SIG-M5 treated with dmso at 0.1 percent for 504 hours (cell line): ENCODE measurements around the gene MYH10.
"Not testable (repeated sequence)": the region's sequence is repeated elsewhere in the genome, so short reads cannot be mapped to it uniquely, and the experiment has no call there.

Source experiments
- DNase-seq: peaks from one replicate; lab custom pipeline; 2025; ENCODE audit not compliant: unreplicated experiment; lab: John Stamatoyannopoulos, UW

Gene MYH10

DNA sequence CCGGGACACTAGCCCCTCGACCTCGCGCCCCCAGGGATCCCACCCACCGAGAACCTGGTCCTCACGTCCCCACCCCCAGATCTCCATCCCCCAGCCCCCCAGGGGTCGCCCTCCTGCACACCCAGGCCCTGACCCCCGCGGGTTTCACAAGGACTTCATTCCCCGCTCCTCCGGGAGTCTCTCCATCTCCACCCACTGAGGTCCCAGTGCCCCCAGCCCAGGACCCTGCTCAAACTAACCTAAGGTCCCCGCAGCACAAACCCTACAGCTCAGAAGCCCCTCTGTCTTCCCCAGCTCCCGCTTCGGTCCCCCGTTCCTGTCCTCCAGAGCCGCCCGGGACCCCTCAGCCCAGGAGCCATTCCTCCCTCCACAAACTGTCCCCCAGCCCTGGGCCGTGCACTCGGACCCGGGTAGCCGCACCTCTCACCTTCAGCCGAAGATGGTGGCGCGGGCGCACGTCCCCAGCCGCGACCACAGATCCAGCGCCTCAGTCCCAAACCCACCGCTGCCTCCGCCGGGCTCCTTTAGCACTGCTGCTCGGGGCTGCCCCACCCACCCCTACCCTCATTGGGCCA, at the start of gene MYH10:
Gene MYH10, minus strand, starts transcription at position 499 of the 575 bp plus-strand sequence. CDS start 7,479 bp downstream, outside the sequence.
- DNase-seq: no peak

DNA sequence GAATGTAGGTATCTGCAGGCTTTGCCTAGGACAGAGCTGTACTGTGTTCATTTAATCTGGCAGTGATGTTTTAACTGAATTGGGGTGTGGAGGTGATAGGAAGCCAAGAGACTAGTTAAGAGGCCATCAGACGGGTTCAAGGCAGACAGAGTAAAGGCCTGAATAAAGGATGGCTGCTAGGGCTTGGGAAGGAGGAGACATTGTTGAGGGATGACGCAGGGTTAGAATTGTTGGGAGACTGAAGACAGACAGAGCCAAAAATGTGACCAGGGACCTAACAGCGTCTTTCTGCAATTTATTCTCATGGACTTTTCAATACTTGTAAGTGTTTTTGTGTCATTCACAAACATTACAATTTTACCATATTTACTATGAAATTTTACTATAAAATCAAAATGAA, 48.6 kb upstream of the MYH10 start:
- no peak for DNase-seq

DNA sequence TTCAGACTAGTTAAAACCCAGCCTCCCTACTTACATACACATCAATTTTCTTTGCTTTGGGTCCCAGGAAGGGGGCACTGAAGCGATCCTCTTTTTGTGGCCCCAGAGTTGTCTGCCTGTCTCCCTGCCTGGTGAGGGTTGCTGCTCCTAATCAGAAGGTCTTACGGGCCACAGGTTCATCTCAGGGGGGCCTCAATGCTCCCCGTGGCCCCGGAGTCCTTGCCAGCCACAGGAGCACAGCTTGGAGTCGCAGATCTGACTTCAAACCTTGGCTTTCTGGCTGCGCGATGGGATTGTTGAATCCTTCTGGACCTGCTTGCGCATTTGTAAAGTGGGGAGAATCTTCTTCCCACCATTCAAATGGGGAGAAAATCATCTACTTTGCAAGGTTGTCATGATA, 44.8 kb upstream of the MYH10 start:
- DNase-seq: no peak

DNA sequence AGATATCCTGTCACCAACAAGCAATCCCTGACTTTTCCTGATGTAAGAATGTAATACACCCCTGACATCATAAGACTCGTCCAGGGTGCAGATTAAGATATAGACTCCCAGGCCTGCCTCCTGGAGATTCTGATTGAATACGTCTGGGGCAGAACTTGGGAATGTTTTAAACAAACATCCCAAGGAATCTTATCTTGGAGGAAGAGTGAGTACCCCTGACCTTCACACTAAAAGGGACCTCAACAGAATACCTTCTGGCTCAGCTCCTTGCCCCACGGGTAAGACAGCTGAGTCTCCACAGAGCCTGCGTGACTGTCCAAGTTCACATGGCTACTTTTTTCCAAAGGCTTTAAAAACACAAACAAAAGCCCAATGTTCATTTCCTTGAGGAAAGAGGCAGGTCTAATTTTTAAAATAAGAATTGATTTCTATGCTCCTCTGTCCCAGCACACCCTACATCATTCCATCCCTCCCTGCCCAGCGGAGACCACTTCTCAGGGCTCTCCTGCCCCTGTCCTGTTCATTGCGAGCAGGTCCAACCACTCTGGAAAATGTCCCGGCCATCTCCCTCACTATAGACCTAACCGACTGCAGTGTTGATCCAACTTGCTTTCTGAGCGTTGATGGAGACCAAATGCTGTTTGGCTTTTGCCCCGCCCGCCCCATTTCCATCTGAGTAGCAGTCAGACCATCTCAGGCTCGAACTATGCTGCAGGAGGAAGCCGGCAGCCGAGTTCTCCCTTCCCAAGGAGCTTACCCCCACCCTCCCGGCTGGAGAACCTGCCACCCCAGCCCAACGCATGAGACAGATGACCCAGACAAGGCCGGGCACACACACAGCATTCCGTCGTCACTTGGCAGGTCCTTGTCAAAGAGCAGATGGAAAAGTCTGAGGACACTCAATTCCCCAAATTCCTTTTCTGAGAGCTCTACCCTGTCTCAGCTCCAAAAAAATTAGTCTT, 44.1 kb upstream of the MYH10 start:
- no peak for DNase-seq

DNA sequence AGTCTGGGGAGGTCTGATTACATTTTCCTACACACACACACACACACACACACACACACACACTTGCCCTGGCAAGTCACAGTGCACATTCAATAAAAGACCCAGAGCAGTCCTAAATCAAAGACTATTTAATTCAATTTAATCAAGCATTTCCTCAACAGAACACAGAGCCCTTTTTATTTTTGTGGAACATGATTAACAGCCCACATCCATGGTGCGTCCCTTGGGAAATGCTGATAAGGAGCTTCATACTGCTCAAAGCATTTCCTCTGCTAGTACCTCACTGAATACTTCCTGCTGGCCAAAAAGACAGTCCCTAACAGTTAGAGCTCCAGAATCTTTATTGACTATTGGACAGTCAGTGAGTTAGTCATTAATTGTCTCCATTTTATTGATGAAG, 43.1 kb upstream of the MYH10 start:
- no peak for DNase-seq

DNA sequence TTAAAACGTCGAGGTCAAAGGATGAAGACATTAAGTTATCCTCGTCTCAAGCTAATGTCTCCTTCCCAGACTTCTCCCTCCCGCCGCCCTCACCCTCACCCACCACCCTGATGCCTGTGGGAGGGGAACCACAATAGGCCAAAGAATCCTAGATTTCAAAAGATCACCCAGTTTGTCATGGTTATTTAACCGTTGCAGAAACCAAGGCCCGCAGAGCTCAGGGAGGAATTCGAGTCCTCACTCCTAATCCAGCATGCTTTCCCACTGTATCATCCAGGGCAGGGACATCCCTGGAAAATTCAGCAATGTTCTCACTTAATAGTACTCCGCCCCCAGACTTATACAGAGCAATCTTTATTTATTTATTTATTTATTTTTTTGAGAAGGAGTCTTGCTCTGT, 41.8 kb upstream of the MYH10 start:
- no peak for DNase-seq

DNA sequence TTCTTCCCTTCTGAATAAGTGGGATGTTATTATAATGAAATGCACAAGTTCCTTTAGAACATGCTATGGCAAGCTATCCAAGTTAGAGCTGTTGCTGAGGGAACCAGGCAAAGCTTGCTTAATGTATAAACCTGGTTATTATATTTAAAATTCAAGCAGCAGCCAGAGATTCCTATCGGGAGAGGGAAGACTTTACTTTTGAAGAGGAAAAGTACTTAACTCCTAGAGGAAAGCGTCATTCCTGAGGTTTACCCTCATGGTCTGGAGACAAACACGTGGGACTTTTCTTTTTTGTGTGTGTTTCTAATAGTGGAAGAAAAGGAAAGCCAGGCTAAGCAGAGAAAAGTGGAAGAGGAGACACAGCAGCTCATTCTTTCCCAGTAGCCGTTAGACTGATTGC, 39.9 kb upstream of the MYH10 start:
- DNase-seq: no peak

DNA sequence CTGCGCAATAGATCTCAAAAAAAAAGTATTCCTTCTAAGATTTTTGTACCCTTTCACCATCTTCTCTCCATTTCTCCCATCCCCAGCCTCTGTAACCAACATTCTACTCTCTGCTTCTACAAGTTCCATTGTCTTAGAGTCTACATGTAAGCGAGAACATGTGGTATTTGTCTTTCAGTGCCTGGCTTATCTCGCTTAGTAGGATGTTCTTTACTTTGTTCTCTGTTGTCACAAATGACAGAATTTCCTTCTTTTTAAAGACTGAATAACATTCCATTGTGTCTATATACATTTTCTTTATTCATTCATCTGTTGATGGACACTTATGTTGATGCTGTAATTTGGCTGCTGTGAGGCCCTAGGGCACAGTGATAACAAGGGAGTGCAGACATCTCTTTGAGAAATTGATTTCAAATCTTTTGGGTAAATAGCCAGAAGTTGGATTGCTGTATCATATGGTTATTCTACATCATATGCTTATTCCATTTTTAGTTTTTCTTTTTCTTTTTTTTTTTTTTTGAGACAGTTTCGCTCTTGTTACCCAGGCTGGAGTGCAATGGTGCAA, 37.7 kb upstream of the MYH10 start:
- no peak for DNase-seq

DNA sequence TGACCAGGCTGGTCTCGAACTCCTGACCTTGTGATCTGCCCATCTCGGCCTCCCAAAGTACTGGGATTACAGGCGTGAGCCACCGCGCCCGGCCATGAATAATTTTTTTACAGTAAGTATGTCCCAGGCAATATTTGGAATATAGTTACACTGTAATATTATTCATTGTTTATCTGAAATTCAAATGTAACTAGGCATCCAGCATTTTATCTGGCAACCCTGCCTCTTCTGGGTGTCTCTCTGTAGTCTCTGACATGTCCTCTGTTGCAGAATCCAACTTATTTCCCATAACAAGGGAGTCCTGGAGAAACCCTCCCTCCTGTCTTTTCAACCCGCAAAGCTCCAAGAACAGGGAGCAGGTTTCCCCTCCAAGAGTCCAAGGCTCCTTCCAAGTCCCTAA, 36.9 kb upstream of the MYH10 start:
- DNase-seq: no peak

DNA sequence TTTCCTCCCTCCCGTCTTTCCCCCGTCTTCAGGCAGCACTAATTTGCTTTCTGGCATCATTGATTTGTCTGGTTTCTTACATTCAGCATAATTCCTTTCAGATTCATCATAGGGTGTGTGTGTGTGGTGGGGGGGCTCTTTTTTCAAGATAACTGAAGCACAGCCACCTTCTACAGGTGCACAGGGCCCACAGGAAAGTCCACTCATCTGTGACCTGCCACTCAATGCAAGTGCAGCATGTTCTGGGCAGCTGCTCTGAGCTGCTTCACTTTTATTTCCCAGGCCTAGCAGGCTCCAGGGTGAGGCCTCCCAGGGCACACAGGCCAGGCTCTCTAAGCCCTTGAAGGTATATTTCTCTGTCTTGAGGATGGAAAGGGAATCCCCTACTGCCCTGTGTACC, 35.2 kb upstream of the MYH10 start:
- no peak for DNase-seq

DNA sequence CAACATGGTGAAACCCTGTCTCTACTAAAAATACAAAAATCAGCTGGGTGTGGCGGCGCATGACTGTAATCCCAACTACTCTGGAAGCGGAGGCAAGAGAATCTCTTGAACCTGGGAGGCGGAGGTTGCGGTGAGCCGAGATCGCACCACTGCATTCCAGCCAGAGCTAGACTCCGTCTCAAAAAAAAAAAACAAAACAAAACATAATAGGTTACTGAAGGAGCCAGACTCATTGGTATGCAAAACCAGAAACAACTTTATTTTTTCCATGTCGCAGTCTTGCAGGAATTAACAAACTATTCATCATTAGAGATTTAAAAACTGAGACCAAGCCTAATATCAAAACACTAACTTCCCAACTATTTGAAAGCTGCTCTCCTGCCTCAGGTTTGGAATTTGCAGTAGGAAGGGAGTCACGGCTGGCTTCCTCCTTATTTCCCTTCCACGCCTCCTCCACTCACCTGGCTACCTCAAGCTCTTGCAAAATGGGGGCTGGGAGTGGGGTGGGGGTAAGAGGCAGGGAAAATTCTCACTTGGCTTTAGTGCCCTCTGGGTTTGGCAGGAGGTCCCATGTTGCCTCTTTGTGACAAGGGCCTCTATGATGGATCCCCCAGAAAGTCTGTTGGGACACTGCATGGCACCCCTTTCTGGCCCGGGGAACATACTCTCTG, 34.1 kb upstream of the MYH10 start:
- no peak for DNase-seq

DNA sequence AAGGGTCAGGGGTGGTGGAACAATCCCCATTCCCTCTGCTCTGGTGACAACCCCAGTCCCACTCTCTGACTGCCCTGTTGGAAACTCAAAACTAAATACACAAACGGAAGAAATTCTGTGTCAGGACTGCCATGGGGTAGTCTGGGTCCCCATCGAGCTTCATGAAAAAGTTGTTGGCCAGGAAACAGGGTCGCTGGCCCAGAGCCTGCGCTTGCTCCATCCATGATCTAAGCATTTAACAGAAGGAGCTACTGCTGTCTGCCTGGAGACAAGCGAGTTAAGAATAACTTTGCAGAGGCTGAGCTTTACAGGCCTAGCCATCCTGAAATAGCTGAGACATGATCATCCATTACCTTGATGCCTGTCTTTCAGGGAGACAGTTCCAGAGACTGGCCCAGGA, 32.4 kb upstream of the MYH10 start:
- no peak for DNase-seq

DNA sequence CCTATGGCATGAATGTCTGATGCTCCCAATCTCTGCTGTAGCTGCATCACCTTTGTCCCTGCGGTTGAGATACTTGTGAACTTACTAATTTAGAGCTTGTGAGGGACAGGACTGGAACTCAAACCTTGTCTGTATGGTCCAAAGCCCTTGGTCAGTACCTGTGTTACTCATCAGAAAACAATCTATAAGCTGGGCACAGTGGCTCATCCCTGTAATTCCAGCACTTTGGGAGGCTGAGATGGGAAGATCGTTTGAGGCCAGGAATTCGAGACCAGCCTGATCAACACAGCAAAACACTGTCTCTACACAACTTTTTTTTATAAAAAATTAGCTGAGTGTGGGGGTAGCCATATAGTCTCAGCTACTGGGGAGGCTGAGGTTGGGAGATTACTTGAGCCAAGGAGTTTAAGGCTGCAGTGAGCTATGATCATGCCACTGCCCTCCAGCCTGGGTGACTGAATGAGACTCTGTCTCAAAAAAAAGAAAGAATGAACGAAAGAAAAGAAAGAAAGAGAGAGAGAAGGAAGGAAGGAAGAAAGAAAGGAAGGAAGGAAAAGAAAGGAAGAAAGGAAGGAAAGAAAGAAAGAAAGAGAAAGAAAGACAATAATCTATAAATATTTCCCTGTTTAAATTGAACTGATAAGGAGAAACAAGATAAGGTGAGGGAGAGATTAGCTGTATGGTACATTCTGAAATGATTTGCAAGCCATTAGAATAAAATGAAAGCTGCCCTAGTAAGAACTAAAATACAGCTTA, 31.7 kb upstream of the MYH10 start:
- DNase-seq: no peak

DNA sequence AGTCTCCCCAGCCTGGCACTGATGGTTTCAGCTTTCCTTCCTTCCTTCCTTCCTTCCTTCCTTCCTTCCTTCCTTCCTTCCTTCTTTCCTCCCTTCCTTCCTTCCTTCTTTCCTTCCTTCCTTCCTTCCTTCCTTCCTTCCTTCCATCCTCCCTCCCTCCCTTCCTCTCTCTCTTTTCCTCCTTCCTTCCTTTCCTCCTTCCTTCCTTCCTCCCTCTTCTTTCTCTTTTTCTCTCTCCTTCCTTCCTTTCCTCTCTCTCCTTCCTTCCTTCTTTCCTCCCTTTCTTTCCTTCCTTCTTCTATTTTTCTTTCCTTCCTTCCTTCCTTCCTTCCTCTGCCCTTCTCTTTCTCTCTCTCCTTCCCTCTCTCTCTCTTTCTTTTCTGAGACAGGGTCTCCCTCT, 30.2 kb upstream of the MYH10 start:
- not testable (repeated sequence) for DNase-seq

DNA sequence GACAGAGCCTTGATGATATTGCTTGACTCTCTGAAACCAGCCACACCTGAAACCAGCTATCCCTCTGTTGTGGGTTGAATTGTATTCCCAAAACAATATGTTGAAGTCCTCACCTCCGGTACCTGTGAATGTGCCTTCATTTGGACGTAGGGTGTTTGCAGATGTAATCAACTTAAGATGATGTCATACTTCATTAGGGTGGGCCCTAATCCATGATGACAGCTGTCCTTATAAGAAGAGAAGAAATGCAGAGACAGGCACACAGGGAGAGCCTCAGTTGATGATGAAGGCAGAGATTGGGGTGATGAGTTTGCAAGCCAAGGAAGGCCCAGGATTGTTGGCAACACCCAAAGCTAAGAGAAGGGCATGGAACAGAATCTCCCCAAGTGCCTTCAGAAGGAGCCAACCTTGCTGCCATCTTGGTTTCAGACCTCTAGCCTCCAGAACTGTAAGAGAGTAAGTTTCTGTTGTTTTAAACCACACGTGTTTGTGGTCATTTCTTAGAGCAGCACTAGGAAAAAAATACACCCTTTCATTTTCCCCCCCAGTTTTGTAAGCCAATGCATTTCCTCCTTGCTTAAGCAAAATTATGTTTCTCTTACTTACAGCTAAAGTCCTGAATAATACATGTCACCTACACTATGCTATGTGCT, 29.4 kb upstream of the MYH10 start:
- DNase-seq: no peak

DNA sequence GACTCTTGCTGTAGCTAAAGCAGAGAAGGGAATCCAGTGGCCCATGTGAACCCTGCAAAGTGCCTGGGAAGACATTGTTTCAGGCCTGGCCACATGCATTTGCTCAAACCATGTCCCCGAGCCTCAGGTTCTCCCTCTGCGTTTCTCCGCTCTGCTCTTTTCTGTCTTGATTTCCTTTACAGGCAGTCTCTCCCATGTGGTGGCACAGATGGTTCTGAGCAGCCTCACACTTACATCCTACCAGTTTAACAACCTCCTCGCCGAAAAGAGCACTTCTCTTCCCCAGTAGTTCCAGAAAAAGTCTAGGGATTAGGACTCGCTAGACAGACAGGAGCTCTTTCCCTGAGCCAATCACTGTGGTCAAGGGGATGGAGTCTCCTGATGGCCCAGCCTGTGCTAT, 28.3 kb upstream of the MYH10 start:
- DNase-seq: no peak

DNA sequence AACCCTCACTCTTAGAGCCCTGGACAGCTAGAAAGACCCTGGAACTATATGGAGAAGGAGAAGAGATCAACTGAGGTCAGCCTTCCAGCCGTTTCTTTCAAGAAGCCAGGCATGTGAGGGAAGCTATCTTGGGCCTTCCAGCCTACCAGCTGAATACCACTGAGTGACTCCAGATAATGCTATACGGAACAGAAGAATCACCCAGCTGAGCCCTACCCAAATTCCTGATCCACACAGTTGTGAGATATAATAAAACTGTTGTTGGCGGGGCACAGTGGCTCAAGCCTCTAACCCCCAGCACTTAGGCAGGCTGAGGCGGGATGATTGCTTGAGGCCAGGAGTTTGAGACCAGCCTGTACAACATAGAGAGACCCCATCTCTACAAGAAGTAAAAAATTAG, 26.2 kb upstream of the MYH10 start:
- no peak for DNase-seq

DNA sequence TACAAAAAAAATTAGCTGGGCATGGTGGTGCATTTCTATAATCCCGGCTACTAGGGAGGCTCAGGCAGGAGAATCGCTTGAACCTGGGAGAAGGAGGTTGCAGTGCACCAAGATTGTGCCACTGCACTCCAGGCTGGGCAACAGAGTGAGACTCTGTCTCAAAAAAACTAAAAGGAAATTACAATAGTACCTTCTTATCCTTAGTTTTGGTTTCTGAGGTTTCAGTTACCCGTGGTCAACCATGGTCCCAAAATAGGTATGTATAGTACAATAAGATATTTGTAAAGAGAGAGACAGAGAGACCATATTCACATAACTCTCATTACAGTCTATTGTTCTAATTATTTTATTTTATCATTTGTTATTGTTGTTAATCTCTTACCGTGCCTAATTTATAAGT, 24.3 kb upstream of the MYH10 start:
- no peak for DNase-seq

DNA sequence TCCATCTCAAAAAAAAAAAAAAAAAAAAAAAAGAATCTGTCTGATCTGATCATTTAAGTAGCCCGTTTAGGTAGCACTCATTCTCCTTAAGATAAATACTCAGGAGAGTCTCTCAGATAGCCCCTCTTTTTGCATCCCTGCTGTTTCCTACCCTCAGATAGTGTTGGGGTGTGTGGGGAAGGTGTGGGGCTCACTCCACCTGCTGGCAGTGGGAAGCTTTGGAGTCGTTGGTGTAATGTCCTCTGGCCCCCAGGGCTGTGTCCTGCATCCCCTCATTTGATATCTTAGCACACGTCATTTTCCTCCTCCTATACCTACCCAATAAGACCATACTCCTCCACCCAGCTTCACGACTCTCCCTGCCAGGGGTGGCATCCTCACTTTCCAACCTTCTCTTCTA, 20.5 kb upstream of the MYH10 start:
- no peak for DNase-seq

DNA sequence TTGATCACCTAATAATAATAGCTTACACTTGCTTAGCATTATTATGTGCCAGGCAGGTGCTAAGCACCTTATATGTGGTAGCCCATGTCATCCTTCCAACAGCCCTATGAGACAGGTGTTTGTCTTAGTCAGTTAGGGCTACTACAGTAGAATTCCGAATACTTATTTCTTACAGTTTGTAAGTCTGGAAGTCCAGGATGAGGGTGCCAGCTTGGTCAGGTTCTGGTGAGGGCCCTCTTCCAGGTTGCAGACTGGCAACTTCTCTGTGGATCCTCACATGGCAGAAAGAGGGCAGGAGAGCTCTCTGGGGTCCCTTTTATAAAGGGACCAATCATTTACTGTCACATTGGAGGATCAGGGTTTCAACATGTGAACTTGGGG, 19.6 kb upstream of the MYH10 start:
- no peak for DNase-seq
